HUDEP-2 (cell line): ENCODE data around the gene WSB1.
"Not testable (repeated sequence)": the region's sequence is repeated elsewhere in the genome, so short reads cannot be mapped to it uniquely, and the experiment has no call there.

Experiments used
- DNase-seq, 76 experiments: peaks; one replicate each; lab custom pipeline; 2025; ENCODE audit not compliant: unreplicated experiment in 76 of 76; lab: John Stamatoyannopoulos, UW

Gene WSB1

GRCh38 chr17:27279132-27279531, 14.8 kb upstream of the WSB1 start:
- not testable (repeated sequence) for DNase-seq

- DNase-seq: no peak
These were observed 13.4 kb upstream of the WSB1 start for GRCh38 chr17:27280527-27280926.

- DNase-seq: no peak
These were observed 12.5 kb upstream of the WSB1 start for GRCh38 chr17:27281438-27281837.

GRCh38 chr17:27282054-27282551, 11.8 kb upstream of the WSB1 start:
- DNase-seq: no peak

- no peak for DNase-seq
These were observed 10.9 kb upstream of the WSB1 start for GRCh38 chr17:27283060-27283459.

- DNase-seq: no peak
These were observed 10.2 kb upstream of the WSB1 start for GRCh38 chr17:27283751-27284150.

- DNase-seq: no peak
These were observed 9.0 kb upstream of the WSB1 start for GRCh38 chr17:27284811-27285415.

- DNase-seq: no peak
These were observed 8.4 kb upstream of the WSB1 start for GRCh38 chr17:27285516-27285915.

- no peak for DNase-seq
These were observed 5.7 kb upstream of the WSB1 start for GRCh38 chr17:27288183-27288582.

- no peak for DNase-seq
These were observed 4.1 kb upstream of the WSB1 start for GRCh38 chr17:27289856-27290255.

GRCh38 chr17:27290916-27291598, 2.9 kb upstream of the WSB1 start:
- no peak for DNase-seq

- no peak for DNase-seq
These were observed 486 bp upstream of the WSB1 start for GRCh38 chr17:27293359-27293897.

GRCh38 chr17:27294689-27295630, 1.0 kb downstream of the WSB1 start:
- DNase-seq: peak in 73 of 76 experiments; percentile 8 to 83 (median 46)

- DNase-seq: no peak
These were observed 2.0 kb downstream of the WSB1 start for GRCh38 chr17:27295945-27296344.

- DNase-seq: no peak
These were observed 2.6 kb downstream of the WSB1 start for GRCh38 chr17:27296428-27296979.

GRCh38 chr17:27299384-27300049, 5.6 kb downstream of the WSB1 start:
- no peak for DNase-seq

GRCh38 chr17:27303734-27304133, 9.8 kb downstream of the WSB1 start:
- DNase-seq: no peak

GRCh38 chr17:27306276-27306835, 12.4 kb downstream of the WSB1 start:
- DNase-seq: no peak

- no peak for DNase-seq
These were observed 16.7 kb downstream of the WSB1 start for GRCh38 chr17:27310565-27311110.

GRCh38 chr17:27313301-27313700, 19.4 kb downstream of the WSB1 start:
- DNase-seq: no peak
